Uterus (tissue), 2 donors: ENCODE results near the gene DTHD1.

Experiments
- POLR2A ChIP-seq, 2 donors: fragments of 450-650 bp; IDR thresholded peaks; one replicate each; pipeline ENCODE4 v1.6.1; 2016; ENCODE audit warnings: antibody characterized with exemption in 2 of 2, mild to moderate bottlenecking in 1 of 2, moderate library complexity in 1 of 2
- TF ChIP-seq, protein P1 (sequence below), 4 experiments: fragments of 200-600 bp in 2 of 4; fragments of 450-650 bp in 2 of 4; sonication (generic) in 2 of 4; IDR thresholded peaks; one replicate each; pipeline ENCODE4 v1.5.1; 2016 to 2019; ENCODE audit warnings: antibody characterized with exemption in 4 of 4, mild to moderate bottlenecking in 2 of 4, moderate library complexity in 1 of 4

DNA sequence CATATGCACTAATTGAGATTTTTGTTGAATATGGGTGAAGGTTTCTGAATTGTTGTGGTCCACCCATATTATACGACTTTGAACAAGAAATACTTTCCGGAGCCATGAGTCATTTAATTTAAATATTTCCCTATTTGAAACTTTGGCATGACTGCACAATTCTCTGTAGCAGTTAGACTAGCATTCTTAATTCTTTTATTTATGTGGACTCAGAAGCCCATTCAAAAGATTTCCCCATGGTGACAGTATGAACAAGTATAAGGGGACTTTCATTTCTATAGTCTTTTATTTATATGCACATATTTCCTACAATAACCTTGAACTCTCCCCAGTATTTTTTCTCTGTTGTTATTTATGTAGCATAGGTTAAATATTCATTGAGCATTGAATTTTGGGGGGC, 72.6 kb downstream of the DTHD1 start:
- TF ChIP-seq, protein P1, sequence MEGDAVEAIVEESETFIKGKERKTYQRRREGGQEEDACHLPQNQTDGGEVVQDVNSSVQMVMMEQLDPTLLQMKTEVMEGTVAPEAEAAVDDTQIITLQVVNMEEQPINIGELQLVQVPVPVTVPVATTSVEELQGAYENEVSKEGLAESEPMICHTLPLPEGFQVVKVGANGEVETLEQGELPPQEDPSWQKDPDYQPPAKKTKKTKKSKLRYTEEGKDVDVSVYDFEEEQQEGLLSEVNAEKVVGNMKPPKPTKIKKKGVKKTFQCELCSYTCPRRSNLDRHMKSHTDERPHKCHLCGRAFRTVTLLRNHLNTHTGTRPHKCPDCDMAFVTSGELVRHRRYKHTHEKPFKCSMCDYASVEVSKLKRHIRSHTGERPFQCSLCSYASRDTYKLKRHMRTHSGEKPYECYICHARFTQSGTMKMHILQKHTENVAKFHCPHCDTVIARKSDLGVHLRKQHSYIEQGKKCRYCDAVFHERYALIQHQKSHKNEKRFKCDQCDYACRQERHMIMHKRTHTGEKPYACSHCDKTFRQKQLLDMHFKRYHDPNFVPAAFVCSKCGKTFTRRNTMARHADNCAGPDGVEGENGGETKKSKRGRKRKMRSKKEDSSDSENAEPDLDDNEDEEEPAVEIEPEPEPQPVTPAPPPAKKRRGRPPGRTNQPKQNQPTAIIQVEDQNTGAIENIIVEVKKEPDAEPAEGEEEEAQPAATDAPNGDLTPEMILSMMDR (IDR thresholded peaks at IDR 0.05): no peak
- no peak for TF ChIP-seq POLR2A (IDR thresholded peaks at IDR 0.05)
